ENCODE data around the gene ACTA2. TPM values are rescaled to one million over a fixed set of nuclear protein-coding genes. Genes with fewer than 3 reads are reported as not detected.

The ACTA2 gene
- total and polyA plus RNA-seq, 4 donors = 37.7 to 357 (median 70.8) TPM

- no peaks in the 10 kb centered on the region for H3K36me3 ChIP-seq (ENCODE audit: control insufficient read depth, insufficient read depth, low read length)
- no peaks in the 10 kb centered on the region for H3K9me3 ChIP-seq (ENCODE audit: control insufficient read depth, insufficient read depth, low read length)
- H3K27me3 ChIP-seq (ENCODE audit: control insufficient read depth, insufficient read depth, low read length) = peaks cover 9% of the 10 kb centered on the region
- peak overlapping the region; percentile 78 for H3K4me3 ChIP-seq (ENCODE audit: low read depth, low read length)
- peaks cover 9% of the 10 kb centered on the region for H3K4me1 ChIP-seq (ENCODE audit: control insufficient read depth, insufficient read depth, low read length)
- WGBS (ENCODE audit: insufficient coverage) = under 1% methylated on average over 37 of the region's 38 CpGs
- peak in 3 of 6 donors; percentile 58 to 76 (median 61) for DNase-seq (ENCODE audit: low read depth in 4 of 6, low spot score in 6 of 6)
- H3K27ac ChIP-seq (ENCODE audit: low read depth, low read length) = peak overlapping the region; percentile 67
Measured at GRCh38 chr10:88991161-88991898, 38.8 kb upstream of the ACTA2 start.

GRCh38 chr10:88990384-88991160, 38.0 kb upstream of the ACTA2 start, which contains the start of gene FAS:
FAS (plus strand) TSS chr10:88990798; CDS start chr10:88990877, 79 bp downstream.
- Histone ChIP-seq H3K4me1 (ENCODE audit: control insufficient read depth, insufficient read depth, low read length) (peaks cover 9% of the 10 kb centered on the region), H3K36me3 (ENCODE audit: control insufficient read depth, insufficient read depth, low read length) (no peaks in the 10 kb centered on the region), H3K9me3 (ENCODE audit: control insufficient read depth, insufficient read depth, low read length) (no peaks in the 10 kb centered on the region), H3K4me3 (ENCODE audit: low read depth, low read length) (peak within 1 kb of the TSS; percentile 78), H3K27ac (ENCODE audit: low read depth, low read length) (peak within 1 kb of the TSS; percentile 67), H3K27me3 (ENCODE audit: control insufficient read depth, insufficient read depth, low read length) (peaks cover 9% of the 10 kb centered on the region)
- DNase-seq (ENCODE audit: low read depth in 4 of 6, low spot score in 6 of 6) = peak in 2 of 6 donors; percentile 23 to 67
- under 1% methylated on average over 51 of the region's 51 CpGs for WGBS (ENCODE audit: insufficient coverage)

DNA sequence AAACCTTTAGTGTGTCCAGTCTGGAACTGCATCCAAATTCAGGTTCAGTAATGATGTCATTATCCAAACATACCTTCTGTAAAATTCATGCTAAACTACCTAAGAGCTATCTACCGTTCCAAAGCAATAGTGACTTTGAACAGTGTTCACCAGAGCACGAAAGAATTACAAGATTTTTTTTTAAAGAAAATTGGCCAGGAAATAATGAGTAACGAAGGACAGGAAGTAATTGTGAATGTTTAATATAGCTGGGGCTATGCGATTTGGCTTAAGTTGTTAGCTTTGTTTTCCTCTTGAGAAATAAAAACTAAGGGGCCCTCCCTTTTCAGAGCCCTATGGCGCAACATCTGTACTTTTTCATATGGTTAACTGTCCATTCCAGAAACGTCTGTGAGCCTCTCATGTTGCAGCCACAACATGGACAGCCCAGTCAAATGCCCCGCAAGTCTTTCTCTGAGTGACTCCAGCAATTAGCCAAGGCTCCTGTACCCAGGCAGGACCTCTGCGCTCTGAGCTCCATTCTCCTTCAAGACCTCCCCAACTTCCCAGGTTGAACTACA, 37.3 kb upstream of the ACTA2 start:
- H3K27me3 ChIP-seq (ENCODE audit: control insufficient read depth, insufficient read depth, low read length) = peaks cover 9% of the 10 kb centered on the region
- peak overlapping the region; percentile 78 for H3K4me3 ChIP-seq (ENCODE audit: low read depth, low read length)
- WGBS (ENCODE audit: insufficient coverage) = 77% methylated on average over 6 of the region's 8 CpGs
- H3K36me3 ChIP-seq (ENCODE audit: control insufficient read depth, insufficient read depth, low read length) = no peaks in the 10 kb centered on the region
- DNase-seq (ENCODE audit: low read depth in 4 of 6, low spot score in 6 of 6) = peak in 1 of 6 donors; percentile 3
- H3K9me3 ChIP-seq (ENCODE audit: control insufficient read depth, insufficient read depth, low read length) = no peaks in the 10 kb centered on the region
- peak overlapping the region; percentile 67 for H3K27ac ChIP-seq (ENCODE audit: low read depth, low read length)
- peaks cover 9% of the 10 kb centered on the region for H3K4me1 ChIP-seq (ENCODE audit: control insufficient read depth, insufficient read depth, low read length)

GRCh38 chr10:88989423-88989822, 36.9 kb upstream of the ACTA2 start:
- Histone ChIP-seq H3K36me3 (ENCODE audit: control insufficient read depth, insufficient read depth, low read length) (no peaks in the 10 kb centered on the region), H3K4me1 (ENCODE audit: control insufficient read depth, insufficient read depth, low read length) (peaks cover 9% of the 10 kb centered on the region), H3K27me3 (ENCODE audit: control insufficient read depth, insufficient read depth, low read length) (peaks cover 9% of the 10 kb centered on the region), H3K27ac (ENCODE audit: low read depth, low read length) (no peak overlapping the region), H3K9me3 (ENCODE audit: control insufficient read depth, insufficient read depth, low read length) (no peaks in the 10 kb centered on the region), H3K4me3 (ENCODE audit: low read depth, low read length) (no peak overlapping the region)
- WGBS (ENCODE audit: insufficient coverage) = no CpG with 5 or more reads among the region's 2 CpGs
- no peak for DNase-seq (ENCODE audit: low read depth in 4 of 6, low spot score in 6 of 6)

DNA sequence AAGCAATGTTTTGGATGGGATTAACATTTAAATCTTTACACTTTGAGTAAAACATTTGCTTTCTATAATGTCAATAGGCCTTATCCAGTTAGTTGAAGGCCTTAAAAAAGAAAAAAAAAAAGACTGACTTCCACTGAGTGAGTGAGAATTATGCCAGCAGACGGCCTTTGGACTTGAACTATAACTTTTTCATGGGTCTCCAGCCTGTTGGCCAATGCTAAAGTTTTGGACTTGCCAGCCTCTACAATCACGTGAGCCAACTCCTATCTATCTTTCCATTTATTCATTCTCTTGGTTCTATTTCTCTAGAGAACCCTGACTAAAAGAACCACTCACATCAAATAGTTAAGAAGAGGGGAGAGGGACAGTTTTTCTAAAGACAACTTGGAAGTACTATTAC, 35.3 kb upstream of the ACTA2 start:
- no peak for DNase-seq (ENCODE audit: low read depth in 4 of 6, low spot score in 6 of 6)
- Histone ChIP-seq H3K4me3 (ENCODE audit: low read depth, low read length) (no peak overlapping the region), H3K27me3 (ENCODE audit: control insufficient read depth, insufficient read depth, low read length) (peaks cover 9% of the 10 kb centered on the region), H3K36me3 (ENCODE audit: control insufficient read depth, insufficient read depth, low read length) (no peaks in the 10 kb centered on the region), H3K27ac (ENCODE audit: low read depth, low read length) (no peak overlapping the region), H3K9me3 (ENCODE audit: control insufficient read depth, insufficient read depth, low read length) (no peaks in the 10 kb centered on the region), H3K4me1 (ENCODE audit: control insufficient read depth, insufficient read depth, low read length) (peaks cover 9% of the 10 kb centered on the region)
- 91% methylated on average over 1 of the region's 2 CpGs for WGBS (ENCODE audit: insufficient coverage)

- Histone ChIP-seq H3K4me1 (ENCODE audit: control insufficient read depth, insufficient read depth, low read length) (peaks cover 9% of the 10 kb centered on the region), H3K27ac (ENCODE audit: low read depth, low read length) (no peak overlapping the region), H3K4me3 (ENCODE audit: low read depth, low read length) (no peak overlapping the region)
Measured at GRCh38 chr10:88987243-88987725, 34.7 kb upstream of the ACTA2 start.

DNA sequence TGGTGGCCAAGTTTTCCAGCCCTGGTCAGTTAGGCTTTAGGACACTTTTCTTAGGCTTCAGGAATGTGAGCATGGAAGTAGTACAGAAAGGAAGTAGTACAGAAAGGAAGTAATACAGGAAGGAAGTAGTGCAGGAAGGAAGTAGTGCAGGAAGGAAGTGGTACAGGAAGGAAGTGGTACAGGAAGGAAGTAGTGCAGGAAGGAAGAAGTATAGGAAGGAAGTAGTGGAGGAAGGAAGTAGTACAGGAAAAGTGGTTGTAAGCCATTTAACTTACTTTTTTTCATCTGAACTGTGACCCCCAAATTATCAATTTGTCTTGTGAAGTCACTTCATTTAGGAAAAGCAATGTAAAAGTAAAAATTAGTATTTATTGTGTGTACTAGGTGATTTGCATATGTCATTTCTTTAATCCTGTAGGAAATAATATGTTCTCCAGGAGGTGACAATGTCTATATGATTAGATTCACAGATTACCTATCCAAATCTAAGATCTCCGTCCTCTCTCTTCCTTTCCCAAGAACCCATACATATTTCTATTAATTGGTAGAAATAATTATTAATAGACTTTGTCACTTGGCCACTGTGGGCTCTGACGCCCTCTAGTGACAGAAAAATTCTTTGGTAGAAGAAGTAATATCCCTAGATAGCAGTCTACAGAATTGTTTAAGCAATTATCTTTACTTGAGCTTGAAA, 34.1 kb upstream of the ACTA2 start:
- H3K36me3 ChIP-seq (ENCODE audit: control insufficient read depth, insufficient read depth, low read length) = no peaks in the 10 kb centered on the region
- peaks cover 7% of the 10 kb centered on the region for H3K27me3 ChIP-seq (ENCODE audit: control insufficient read depth, insufficient read depth, low read length)
- no peak overlapping the region for H3K4me3 ChIP-seq (ENCODE audit: low read depth, low read length)
- no peaks in the 10 kb centered on the region for H3K9me3 ChIP-seq (ENCODE audit: control insufficient read depth, insufficient read depth, low read length)
- peak in 2 of 6 donors; percentile 31 to 51 for DNase-seq (ENCODE audit: low read depth in 4 of 6, low spot score in 6 of 6)
- H3K4me1 ChIP-seq (ENCODE audit: control insufficient read depth, insufficient read depth, low read length) = peaks cover 9% of the 10 kb centered on the region
- H3K27ac ChIP-seq (ENCODE audit: low read depth, low read length) = no peak overlapping the region
- no CpG with 5 or more reads among the region's 2 CpGs for WGBS (ENCODE audit: insufficient coverage)

More at GRCh38 chr10:88987243-88987725, 34.7 kb upstream of the ACTA2 start:
- Histone ChIP-seq H3K9me3 (ENCODE audit: control insufficient read depth, insufficient read depth, low read length) (no peaks in the 10 kb centered on the region), H3K27me3 (ENCODE audit: control insufficient read depth, insufficient read depth, low read length) (peaks cover 9% of the 10 kb centered on the region), H3K36me3 (ENCODE audit: control insufficient read depth, insufficient read depth, low read length) (no peaks in the 10 kb centered on the region)
- DNase-seq (ENCODE audit: low read depth in 4 of 6, low spot score in 6 of 6) = no peak

- no peak for DNase-seq (ENCODE audit: low read depth in 4 of 6, low spot score in 6 of 6)
- H3K4me1 ChIP-seq (ENCODE audit: control insufficient read depth, insufficient read depth, low read length) = no peaks in the 10 kb centered on the region
- H3K9me3 ChIP-seq (ENCODE audit: control insufficient read depth, insufficient read depth, low read length) = no peaks in the 10 kb centered on the region
- H3K36me3 ChIP-seq (ENCODE audit: control insufficient read depth, insufficient read depth, low read length) = no peaks in the 10 kb centered on the region
- no peak overlapping the region for H3K27ac ChIP-seq (ENCODE audit: low read depth, low read length)
- no peak overlapping the region for H3K4me3 ChIP-seq (ENCODE audit: low read depth, low read length)
- no peaks in the 10 kb centered on the region for H3K27me3 ChIP-seq (ENCODE audit: control insufficient read depth, insufficient read depth, low read length)
Measured at GRCh38 chr10:88984525-88984924, 32.0 kb upstream of the ACTA2 start.

DNA sequence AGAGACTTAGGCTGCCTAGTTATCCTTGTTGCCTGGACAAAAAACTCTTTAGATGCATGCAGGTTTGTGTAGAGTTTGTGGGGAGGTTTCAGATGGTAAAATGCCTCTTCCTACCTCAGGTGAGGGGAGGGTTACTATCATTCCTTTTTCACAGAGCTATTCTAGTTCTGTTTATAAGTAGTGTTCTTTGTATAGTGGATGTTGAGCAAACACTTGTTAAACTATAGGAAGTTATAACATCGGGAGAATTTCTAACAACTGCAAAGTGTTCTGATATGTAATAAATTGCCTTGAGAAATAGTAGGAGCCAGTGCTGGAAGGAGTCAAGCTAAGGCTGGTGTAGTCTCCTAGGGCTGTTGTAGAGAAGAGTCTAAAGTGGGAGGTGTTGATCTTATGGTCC, 31.4 kb upstream of the ACTA2 start:
- Histone ChIP-seq H3K4me1 (ENCODE audit: control insufficient read depth, insufficient read depth, low read length) (peaks cover 2% of the 10 kb centered on the region), H3K36me3 (ENCODE audit: control insufficient read depth, insufficient read depth, low read length) (no peaks in the 10 kb centered on the region), H3K9me3 (ENCODE audit: control insufficient read depth, insufficient read depth, low read length) (no peaks in the 10 kb centered on the region), H3K27me3 (ENCODE audit: control insufficient read depth, insufficient read depth, low read length) (no peaks in the 10 kb centered on the region), H3K27ac (ENCODE audit: low read depth, low read length) (no peak overlapping the region), H3K4me3 (ENCODE audit: low read depth, low read length) (no peak overlapping the region)
- 83% methylated on average over 1 of the region's 1 CpG for WGBS (ENCODE audit: insufficient coverage)
- DNase-seq (ENCODE audit: low read depth in 4 of 6, low spot score in 6 of 6) = no peak
